Raji (cell line): ENCODE measurements around the gene IFNB1.

Experiments
- POLR2A ChIP-seq: IDR thresholded peaks from 2 replicates; pipeline ENCODE4 v1.6.1; 2011; ENCODE audit warnings: low read depth, low read length, control low read depth; ENCODE audit not compliant: insufficient read depth

The IFNB1 gene

DNA sequence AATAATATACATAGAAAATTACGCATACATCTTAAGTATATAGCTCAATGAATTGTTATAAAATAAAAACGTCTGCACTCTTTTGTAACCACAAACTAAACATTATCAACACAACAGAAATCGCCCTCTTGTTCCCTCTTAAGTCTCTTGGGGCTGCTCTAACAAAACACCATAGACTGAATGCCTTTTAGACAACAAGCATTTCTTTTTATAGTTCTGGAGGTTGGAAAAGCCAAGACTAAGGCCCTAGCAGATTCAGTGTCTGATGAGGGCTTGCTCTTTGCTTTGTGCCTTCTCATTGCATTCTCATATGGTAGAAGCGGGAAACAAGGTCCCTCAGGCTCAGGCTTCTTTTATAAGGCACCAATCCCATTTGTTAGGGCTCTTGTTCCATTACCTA, 4.9 kb upstream of the IFNB1 start:
- TF ChIP-seq POLR2A = no peak

DNA sequence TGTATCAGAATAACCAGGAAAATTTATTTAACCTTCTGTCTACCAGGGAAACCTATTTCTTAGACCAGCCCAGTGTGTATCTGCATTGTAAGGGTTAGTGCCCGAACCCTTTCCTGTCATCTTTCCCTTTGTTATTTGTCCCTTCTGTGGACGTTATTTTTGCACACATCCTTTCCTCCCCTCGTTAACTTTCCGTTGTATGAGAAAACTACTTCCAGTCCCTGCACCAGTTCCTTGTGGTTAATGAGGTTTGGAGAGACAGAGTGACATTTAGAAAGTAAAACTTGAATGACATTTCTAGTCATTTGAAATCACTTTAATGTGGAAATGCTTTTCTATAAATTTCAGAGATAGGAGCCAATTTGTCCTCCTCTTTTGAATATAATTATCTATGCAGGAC, 4.3 kb upstream of the IFNB1 start:
- no peak for TF ChIP-seq POLR2A

DNA sequence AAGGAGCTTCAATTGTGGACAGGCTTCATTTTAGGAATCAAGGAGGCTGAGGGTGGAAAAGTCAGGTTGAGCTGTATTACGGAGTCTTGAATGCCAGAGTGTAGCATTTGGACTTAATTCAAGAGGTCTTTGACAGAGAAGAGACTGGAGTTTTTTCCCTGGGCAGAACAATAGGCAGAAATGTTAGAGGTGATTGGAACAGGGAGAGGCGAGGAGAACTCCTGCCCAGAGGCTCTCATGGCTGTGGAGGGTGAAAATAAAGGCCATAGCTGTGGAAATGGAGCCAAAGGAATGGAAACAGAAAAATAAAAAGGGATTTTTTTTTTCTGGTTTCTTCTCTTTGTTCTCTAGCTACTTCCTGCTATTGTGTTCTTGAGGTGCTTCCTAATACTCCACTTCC, 3.7 kb upstream of the IFNB1 start:
- TF ChIP-seq POLR2A = no peak

GRCh38 chr9:21080793-21081192, 3.1 kb upstream of the IFNB1 start:
- TF ChIP-seq POLR2A = no peak

- TF ChIP-seq POLR2A = no peak
Measured at GRCh38 chr9:21078702-21079101, 960 bp upstream of the IFNB1 start.

DNA sequence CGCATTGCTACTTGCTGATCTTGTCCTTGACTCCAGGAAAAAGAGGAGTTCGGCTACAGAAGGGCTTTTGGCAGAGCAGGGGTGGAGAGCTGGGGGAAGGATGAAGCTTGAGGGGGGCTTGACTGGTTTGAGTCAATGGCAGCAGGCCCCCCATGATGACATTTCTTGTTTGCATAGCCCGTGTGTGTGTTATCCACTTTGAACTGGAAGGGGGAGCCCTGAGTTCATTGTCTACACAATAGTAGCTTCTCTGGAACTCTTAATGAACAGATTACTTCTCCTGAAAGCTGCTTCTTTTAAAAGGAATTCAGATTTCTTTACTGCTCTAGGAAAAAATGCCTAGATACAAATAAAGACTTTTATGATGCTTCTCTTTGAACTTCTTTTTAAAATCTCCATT, 2.3 kb downstream of the IFNB1 start:
- TF ChIP-seq POLR2A = no peak

- TF ChIP-seq POLR2A = no peak
Measured at GRCh38 chr9:21070906-21071305, 6.8 kb downstream of the IFNB1 start.

- no peak for TF ChIP-seq POLR2A
Measured at GRCh38 chr9:21070171-21070571, 7.6 kb downstream of the IFNB1 start.

GRCh38 chr9:21060919-21061561, 16.7 kb downstream of the IFNB1 start:
- TF ChIP-seq POLR2A = no peak

GRCh38 chr9:21056931-21057330, 20.8 kb downstream of the IFNB1 start:
- no peak for TF ChIP-seq POLR2A

- no peak for TF ChIP-seq POLR2A
Measured at GRCh38 chr9:21053851-21054250, 23.9 kb downstream of the IFNB1 start.

DNA sequence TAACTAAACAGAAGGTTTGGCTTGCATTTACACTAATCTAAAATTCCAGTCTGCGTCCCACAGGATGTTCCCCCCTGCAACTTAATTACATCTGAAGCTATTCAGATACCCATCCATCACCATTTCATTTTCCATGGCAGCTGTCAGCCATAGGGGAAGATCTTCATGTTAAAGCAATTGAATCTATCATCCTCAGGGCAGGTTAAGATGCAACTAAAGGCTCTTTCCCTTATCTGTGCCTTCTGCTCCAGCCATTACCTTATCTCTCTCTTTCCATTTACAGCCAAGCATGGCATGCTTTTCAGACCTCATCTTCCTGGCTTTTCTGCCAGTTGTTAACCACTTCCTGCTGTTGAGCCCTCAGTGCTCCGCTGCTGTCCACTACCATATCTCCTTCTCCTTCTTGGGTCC, 30.5 kb downstream of the IFNB1 start:
- no peak for TF ChIP-seq POLR2A

GRCh38 chr9:21043841-21044240, 33.9 kb downstream of the IFNB1 start:
- TF ChIP-seq POLR2A = no peak

DNA sequence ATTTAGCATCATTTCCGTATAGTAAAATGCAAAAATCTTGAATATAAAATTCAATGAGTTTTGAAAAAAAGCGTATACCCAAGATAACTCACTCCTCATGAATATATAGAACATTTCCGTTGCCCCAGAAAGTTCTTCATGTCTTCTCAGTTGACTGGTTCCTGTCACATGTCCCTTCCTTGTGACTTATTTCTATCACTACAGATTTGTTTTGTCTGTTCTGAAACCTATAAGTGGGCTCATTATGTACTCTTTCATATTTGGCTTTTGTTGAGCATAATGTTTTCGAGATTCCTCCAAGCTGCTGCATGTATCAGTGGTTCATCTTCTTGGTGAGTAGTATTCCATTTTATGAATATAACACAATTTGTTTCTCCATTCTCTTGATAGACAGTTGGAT, 35.3 kb downstream of the IFNB1 start:
- no peak for TF ChIP-seq POLR2A

DNA sequence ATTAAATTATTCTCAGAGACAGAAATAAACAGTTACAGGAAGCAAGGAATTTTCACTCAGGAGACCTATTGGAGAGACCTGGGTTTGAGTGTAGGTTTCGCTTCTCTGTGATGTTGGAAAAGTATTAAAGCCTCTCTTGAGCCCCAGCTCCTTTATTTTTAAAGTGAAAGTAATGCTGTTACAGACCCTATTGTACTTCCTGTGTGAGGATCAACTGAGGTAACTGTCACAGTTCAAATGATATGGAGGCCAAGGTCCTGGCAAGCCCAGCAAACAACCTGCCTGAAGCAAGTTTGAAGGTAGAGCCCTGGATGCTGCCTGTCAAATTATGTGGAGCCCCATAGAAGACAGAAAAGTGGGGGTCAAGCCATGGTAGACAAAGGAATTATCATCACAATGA, 38.4 kb downstream of the IFNB1 start:
- no peak for TF ChIP-seq POLR2A

- no peak for TF ChIP-seq POLR2A
Measured at GRCh38 chr9:21037278-21037677, 40.5 kb downstream of the IFNB1 start.

- no peak for TF ChIP-seq POLR2A
Measured at GRCh38 chr9:21031808-21032183, 45.9 kb downstream of the IFNB1 start.
